ENCODE results near the gene ADRM1.

The ADRM1 gene

DNA sequence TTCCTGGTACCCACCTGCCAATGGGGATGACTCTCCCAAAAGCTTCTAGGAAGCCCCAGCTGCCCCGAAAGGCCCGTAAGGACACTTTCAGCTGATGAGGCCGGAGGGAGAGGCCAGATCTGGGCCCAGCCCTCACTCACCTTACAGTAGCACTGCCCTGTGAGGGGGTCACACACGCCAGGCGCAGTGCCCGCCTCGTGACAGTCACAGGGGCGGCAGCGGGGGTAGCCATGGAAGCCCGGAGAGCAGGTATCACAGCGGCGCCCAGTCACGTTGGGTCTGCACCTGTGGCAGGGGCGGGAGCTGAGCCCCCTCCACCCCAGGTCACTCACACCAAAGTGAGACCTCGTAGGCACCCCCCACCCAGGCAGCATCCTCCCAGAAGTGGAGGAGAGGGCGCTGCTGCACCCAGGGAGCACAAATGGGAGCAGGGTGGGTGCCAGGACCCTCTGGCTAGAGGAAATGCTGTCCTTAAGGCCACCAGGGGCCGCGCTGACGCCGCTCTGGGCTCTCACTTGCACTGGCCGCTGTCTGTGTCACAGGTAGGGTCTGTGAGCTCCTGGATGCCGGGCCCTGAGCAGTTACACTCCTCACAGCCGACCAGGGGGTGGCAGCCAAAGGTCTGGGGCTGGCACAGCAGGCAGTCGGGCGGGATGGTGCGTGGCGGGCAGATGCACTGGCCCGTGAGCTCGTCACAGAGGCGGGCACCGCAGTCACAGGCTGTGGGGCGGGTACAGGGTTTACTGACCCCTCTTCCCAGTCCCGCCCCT, 25.1 kb downstream of the ADRM1 start:
- TF ChIP-seq, protein P1, sequence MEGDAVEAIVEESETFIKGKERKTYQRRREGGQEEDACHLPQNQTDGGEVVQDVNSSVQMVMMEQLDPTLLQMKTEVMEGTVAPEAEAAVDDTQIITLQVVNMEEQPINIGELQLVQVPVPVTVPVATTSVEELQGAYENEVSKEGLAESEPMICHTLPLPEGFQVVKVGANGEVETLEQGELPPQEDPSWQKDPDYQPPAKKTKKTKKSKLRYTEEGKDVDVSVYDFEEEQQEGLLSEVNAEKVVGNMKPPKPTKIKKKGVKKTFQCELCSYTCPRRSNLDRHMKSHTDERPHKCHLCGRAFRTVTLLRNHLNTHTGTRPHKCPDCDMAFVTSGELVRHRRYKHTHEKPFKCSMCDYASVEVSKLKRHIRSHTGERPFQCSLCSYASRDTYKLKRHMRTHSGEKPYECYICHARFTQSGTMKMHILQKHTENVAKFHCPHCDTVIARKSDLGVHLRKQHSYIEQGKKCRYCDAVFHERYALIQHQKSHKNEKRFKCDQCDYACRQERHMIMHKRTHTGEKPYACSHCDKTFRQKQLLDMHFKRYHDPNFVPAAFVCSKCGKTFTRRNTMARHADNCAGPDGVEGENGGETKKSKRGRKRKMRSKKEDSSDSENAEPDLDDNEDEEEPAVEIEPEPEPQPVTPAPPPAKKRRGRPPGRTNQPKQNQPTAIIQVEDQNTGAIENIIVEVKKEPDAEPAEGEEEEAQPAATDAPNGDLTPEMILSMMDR (conservative IDR thresholded peaks at IDR 0.05) = no peak
- no peak overlapping the region for H3K27ac ChIP-seq

DNA sequence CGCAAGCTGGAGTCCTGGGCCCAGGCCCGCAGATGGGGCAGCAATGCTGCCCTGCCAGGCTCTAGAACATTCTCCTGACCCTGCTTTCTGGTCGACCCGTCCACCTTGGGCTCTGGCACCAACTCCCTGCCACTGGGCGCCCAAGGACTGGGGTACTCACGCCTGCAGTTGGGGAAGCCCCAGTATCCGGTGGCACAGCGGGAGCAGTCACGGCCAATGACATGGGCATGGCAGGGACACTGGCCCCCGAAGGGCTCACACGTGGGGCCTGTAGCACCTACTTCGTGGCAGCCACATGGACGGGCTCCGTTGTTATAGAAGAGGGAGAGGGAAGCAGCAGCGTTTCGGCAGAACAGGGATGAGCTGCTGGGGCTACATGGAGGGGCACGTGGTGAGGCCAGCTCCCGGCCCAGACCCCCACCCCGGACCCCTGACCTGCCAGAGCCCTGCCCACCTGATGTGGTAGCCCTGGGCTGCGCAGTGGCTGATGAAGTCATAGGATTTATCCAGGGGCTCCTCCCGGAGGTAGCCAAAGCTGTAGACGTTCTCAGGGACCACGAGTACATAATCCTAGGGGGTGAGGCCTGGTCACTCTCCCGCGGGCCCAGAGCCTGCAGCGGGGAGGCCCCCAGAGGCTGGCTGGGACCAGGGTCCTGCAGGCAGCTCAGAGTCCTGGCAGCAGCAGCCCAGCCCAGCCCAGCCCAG, 26.0 kb downstream of the ADRM1 start:
- H3K27ac ChIP-seq = no peak overlapping the region
- TF ChIP-seq, protein P1 (conservative IDR thresholded peaks at IDR 0.05) = no peak

GRCh38 chr20:62329389-62330377, 26.9 kb downstream of the ADRM1 start:
- no peak overlapping the region for H3K27ac ChIP-seq
- TF ChIP-seq, protein P1 (conservative IDR thresholded peaks at IDR 0.05) = no peak

DNA sequence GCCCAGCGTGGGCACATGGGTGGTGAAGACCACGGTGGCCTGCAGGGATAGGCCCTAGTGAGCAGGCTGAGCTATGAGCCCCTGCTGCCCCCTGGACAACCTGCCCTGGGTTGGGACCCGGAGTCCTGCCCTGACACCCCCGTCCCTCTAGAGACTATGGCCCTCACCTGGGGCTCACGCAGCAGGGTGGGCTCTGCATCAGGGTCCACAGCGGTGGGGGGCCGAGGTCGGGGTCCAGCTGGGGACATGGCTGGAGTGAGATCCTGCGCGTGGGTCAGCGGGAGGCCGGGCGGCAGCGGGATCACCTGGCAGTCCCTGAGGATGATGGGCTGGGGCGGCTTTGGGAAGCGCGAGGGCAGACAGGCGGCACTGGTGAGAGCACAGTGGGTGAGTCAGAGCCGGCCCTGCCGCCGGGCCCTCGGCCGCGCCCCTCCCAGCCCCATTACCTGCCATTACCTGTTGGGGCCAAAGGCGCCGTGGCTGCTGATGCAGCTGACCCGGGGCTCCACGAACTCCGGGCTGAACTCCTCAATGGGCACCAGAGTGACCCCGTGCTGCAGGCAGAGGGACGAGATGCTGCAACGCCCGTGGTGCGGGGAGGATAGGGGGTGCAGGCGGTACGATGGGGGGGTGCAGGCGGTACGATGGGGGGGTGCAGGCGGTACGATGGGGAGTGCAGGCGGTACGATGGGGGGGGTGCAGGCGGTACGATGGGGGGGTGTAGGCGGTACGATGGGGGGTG, 27.9 kb downstream of the ADRM1 start:
- TF ChIP-seq, protein P1 (conservative IDR thresholded peaks at IDR 0.05) = no peak
- no peak overlapping the region for H3K27ac ChIP-seq

DNA sequence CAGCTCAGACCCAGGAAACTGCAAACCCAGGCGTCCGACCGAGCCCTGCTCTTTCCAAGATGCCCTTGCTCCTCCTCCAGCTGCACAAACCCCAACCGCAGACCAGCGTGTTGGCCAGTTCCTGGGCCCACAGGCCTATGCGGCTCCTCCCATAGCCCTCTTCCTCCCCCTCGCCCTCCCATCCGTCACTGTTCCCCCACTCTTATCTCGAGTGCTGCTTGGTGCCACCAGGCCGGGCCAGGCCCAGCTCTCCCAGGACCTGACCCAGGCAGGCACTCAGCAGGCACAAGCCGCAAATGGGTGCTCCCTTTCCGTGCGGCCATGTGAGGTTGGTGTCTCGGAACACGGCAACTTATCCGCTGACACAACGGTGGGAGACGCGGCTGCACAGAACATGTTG, 28.6 kb downstream of the ADRM1 start:
- TF ChIP-seq, protein P1 (conservative IDR thresholded peaks at IDR 0.05) = no peak
- no peak overlapping the region for H3K27ac ChIP-seq

DNA sequence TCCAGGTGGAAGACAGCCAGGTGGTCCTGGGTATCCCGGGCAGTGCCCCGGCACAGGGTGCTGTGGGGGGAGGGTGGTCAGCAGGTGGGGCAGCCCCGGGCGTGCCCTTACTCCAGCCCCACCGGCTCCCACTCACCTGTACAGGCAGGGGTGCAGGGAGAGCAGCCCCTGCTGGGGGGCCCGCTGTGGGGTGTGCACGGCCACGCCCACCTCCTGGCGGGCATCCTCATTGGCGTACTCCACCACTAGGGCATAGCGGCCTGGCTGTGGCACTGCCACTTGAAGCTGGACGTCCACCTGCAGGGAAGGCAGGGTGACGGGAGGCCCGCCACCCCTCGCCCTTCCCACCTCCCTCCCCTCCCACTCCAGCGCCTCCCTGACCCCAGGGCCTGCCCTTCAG, 29.6 kb downstream of the ADRM1 start:
- no peak overlapping the region for H3K27ac ChIP-seq

More for the DNA sequence above, 29.6 kb downstream of the ADRM1 start:
- TF ChIP-seq, protein P1 (conservative IDR thresholded peaks at IDR 0.05) = no peak

All from VCaP (cell line).